HEK293 (cell line): ENCODE measurements around the gene BRCA1.

ENCODE experiments used
- CTCF ChIA-PET: fragments of 350-600 bp; formaldehyde crosslinking; extraction: SDS; loops from one replicate; lab custom pipeline; 2021; ENCODE audit warnings: antibody characterized with exemption; lab: Yijun Ruan, JAX
- POLR2A ChIA-PET: fragments of 300-600 bp; formaldehyde crosslinking; extraction: SDS; loops from one replicate; lab custom pipeline; 2020; ENCODE audit warnings: antibody characterized with exemption, inconsistent platforms; lab: Yijun Ruan, JAX
- H3K27ac ChIP-seq: fragments of 200-500 bp; sonication (Bioruptor generic); 2 replicates; pipeline ENCODE4 v1.5.1; 2014; ENCODE audit warnings: low read depth, low read length, control low read depth, inconsistent platforms; ENCODE audit errors: extremely low read depth
- H3K36me3 ChIP-seq, 2 experiments: fragments of 200-500 bp in 1 of 2; sonication (Bioruptor generic) in 1 of 2; 1 replicate in 1 of 2; 2 replicates in 1 of 2; pipeline ENCODE4 v1.5.1; 2014 to 2017; ENCODE audit warnings: inconsistent platforms in 2 of 2, low read length in 2 of 2; ENCODE audit not compliant: control insufficient read depth in 2 of 2, insufficient read depth in 1 of 2
- H3K4me1 ChIP-seq: fragments of 200-500 bp; sonication (Bioruptor generic); 2 replicates; pipeline ENCODE4 v1.5.1; 2014; ENCODE audit warnings: mild to moderate bottlenecking, low read length, inconsistent platforms; ENCODE audit not compliant: control insufficient read depth, insufficient read depth
- H3K4me3 ChIP-seq: 2 replicates; pipeline ENCODE4 v1.5.1; 2011; ENCODE audit warnings: low read depth, mild to moderate bottlenecking, control low read depth, low read length, moderate library complexity
- H3K9me3 ChIP-seq: fragments of 200-500 bp; sonication (Bioruptor generic); 2 replicates; pipeline ENCODE4 v1.5.1; 2014; ENCODE audit warnings: low read depth, low read length, inconsistent platforms; ENCODE audit not compliant: control insufficient read depth, insufficient read depth
- BCL11A ChIP-seq: fragments of 450-650 bp; formaldehyde crosslinking; IDR thresholded peaks from 2 replicates; pipeline ENCODE4 v1.5.1; 2016; ENCODE audit warnings: low read depth, missing biosample characterization, missing genetic modification characterization
- EGR2 ChIP-seq: fragments of 450-650 bp; formaldehyde crosslinking; IDR thresholded peaks from 2 replicates; pipeline ENCODE4 v1.5.1; 2016; ENCODE audit warnings: low read depth, missing biosample characterization, missing genetic modification characterization
- HOXC10 ChIP-seq: sonication (generic); formaldehyde crosslinking; IDR thresholded peaks from 2 replicates; pipeline ENCODE4 v1.8.1; 2023; ENCODE audit warnings: mild to moderate bottlenecking, missing genetic modification reagents
- KLF8 ChIP-seq: fragments of 450-650 bp; formaldehyde crosslinking; IDR thresholded peaks from 2 replicates; pipeline ENCODE4 v1.5.1; 2016; ENCODE audit warnings: missing biosample characterization, missing genetic modification characterization
- OVOL3 ChIP-seq: fragments of 450-650 bp; formaldehyde crosslinking; IDR thresholded peaks from 2 replicates; pipeline ENCODE4 v1.5.1; 2016; ENCODE audit warnings: missing biosample characterization, missing genetic modification characterization
- PRDM1 ChIP-seq: fragments of 450-650 bp; formaldehyde crosslinking; IDR thresholded peaks from 2 replicates; pipeline ENCODE4; 2016; ENCODE audit warnings: missing biosample characterization, missing genetic modification characterization
- SCRT2 ChIP-seq: fragments of 450-650 bp; formaldehyde crosslinking; IDR thresholded peaks from 2 replicates; pipeline ENCODE4 v1.5.1; 2016; ENCODE audit warnings: missing biosample characterization, missing genetic modification characterization
- ZFP3 ChIP-seq: fragments of 450-650 bp; formaldehyde crosslinking; IDR thresholded peaks from 2 replicates; pipeline ENCODE4 v1.5.1; 2016; ENCODE audit warnings: low read depth, missing biosample characterization, missing genetic modification characterization
- ZIC2 ChIP-seq: fragments of 450-650 bp; formaldehyde crosslinking; IDR thresholded peaks from 2 replicates; pipeline ENCODE4 v1.5.1; 2016; ENCODE audit warnings: missing biosample characterization, missing genetic modification characterization
- ZNF169 ChIP-seq: fragments of 450-650 bp; formaldehyde crosslinking; IDR thresholded peaks from 2 replicates; pipeline ENCODE4 v1.5.1; 2016; ENCODE audit warnings: missing biosample characterization, missing genetic modification characterization
- ZNF19 ChIP-seq: fragments of 450-650 bp; formaldehyde crosslinking; IDR thresholded peaks from 2 replicates; pipeline ENCODE4; 2016; ENCODE audit warnings: missing biosample characterization, missing genetic modification characterization, low read depth
- ZNF239 ChIP-seq: fragments of 450-650 bp; formaldehyde crosslinking; IDR thresholded peaks from 2 replicates; pipeline ENCODE4 v1.5.1; 2016; ENCODE audit warnings: missing biosample characterization, missing genetic modification characterization
- ZNF24 ChIP-seq: fragments of 450-650 bp; formaldehyde crosslinking; IDR thresholded peaks from 2 replicates; pipeline ENCODE4 v1.5.1; 2016; ENCODE audit warnings: missing biosample characterization, missing genetic modification characterization
- ZNF404 ChIP-seq: fragments of 450-650 bp; formaldehyde crosslinking; IDR thresholded peaks from 2 replicates; pipeline ENCODE4 v1.5.1; 2017; ENCODE audit warnings: missing biosample characterization, missing genetic modification characterization
- ZNF514 ChIP-seq: fragments of 450-650 bp; formaldehyde crosslinking; IDR thresholded peaks from 2 replicates; pipeline ENCODE4 v1.5.1; 2016; ENCODE audit warnings: missing biosample characterization, missing genetic modification characterization
- ZNF521 ChIP-seq: fragments of 450-650 bp; formaldehyde crosslinking; IDR thresholded peaks from 2 replicates; pipeline ENCODE4 v1.5.1; 2017; ENCODE audit warnings: missing biosample characterization, mild to moderate bottlenecking, missing genetic modification characterization
- ZNF571 ChIP-seq: fragments of 450-650 bp; formaldehyde crosslinking; IDR thresholded peaks from 2 replicates; pipeline ENCODE4 v1.5.0; 2017; ENCODE audit warnings: missing biosample characterization, missing genetic modification characterization
- ZNF629 ChIP-seq: fragments of 450-650 bp; formaldehyde crosslinking; IDR thresholded peaks from 2 replicates; pipeline ENCODE4 v1.5.1; 2017; ENCODE audit warnings: missing biosample characterization, missing genetic modification characterization
- ZNF664 ChIP-seq: fragments of 450-650 bp; formaldehyde crosslinking; IDR thresholded peaks from 2 replicates; pipeline ENCODE4 v1.5.1; 2016; ENCODE audit warnings: missing biosample characterization, missing genetic modification characterization
- ZNF747 ChIP-seq: fragments of 450-650 bp; formaldehyde crosslinking; IDR thresholded peaks from 2 replicates; pipeline ENCODE4 v1.5.1; 2016; ENCODE audit warnings: missing biosample characterization, missing genetic modification characterization
- ZNF830 ChIP-seq: fragments of 450-650 bp; IDR thresholded peaks from 2 replicates; pipeline ENCODE4 v1.5.0; 2018; ENCODE audit warnings: missing biosample characterization, missing genetic modification characterization, low read depth, mild to moderate bottlenecking, moderate library complexity
- ZNF843 ChIP-seq: fragments of 450-650 bp; formaldehyde crosslinking; IDR thresholded peaks from 2 replicates; pipeline ENCODE4 v1.5.1; 2016; ENCODE audit warnings: missing biosample characterization, missing genetic modification characterization
- ZSCAN30 ChIP-seq: fragments of 450-650 bp; IDR thresholded peaks from 2 replicates; pipeline ENCODE4 v1.5.1; 2018; ENCODE audit warnings: missing biosample characterization, mild to moderate bottlenecking, missing genetic modification characterization, moderate library complexity
- TF ChIP-seq, protein P1 (sequence below): fragments of 450-650 bp; formaldehyde crosslinking; IDR thresholded peaks from 2 replicates; pipeline ENCODE4 v1.5.1; 2016; ENCODE audit warnings: missing biosample characterization, missing genetic modification characterization
- TF ChIP-seq, protein P2 (sequence below): fragments of 450-650 bp; formaldehyde crosslinking; IDR thresholded peaks from 2 replicates; pipeline ENCODE4 v1.5.1; 2016; ENCODE audit warnings: missing biosample characterization, missing genetic modification characterization
- TF ChIP-seq, protein P3 (sequence below): fragments of 450-650 bp; formaldehyde crosslinking; IDR thresholded peaks from 2 replicates; pipeline ENCODE4 v1.5.1; 2017; ENCODE audit warnings: missing biosample characterization, missing genetic modification characterization
- TF ChIP-seq, protein P4 (sequence below): fragments of 450-650 bp; formaldehyde crosslinking; IDR thresholded peaks from 2 replicates; pipeline ENCODE4 v1.5.1; 2016; ENCODE audit warnings: missing biosample characterization, missing genetic modification characterization, borderline replicate concordance
- TF ChIP-seq, protein P5 (sequence below): fragments of 450-650 bp; formaldehyde crosslinking; IDR thresholded peaks from 2 replicates; pipeline ENCODE4 v1.5.1; 2017; ENCODE audit warnings: missing biosample characterization, missing genetic modification characterization
- TF ChIP-seq, protein P6 (sequence below): fragments of 450-650 bp; formaldehyde crosslinking; IDR thresholded peaks from 2 replicates; pipeline ENCODE4 v1.5.1; 2016; ENCODE audit warnings: missing biosample characterization, missing genetic modification characterization

The BRCA1 gene

DNA sequence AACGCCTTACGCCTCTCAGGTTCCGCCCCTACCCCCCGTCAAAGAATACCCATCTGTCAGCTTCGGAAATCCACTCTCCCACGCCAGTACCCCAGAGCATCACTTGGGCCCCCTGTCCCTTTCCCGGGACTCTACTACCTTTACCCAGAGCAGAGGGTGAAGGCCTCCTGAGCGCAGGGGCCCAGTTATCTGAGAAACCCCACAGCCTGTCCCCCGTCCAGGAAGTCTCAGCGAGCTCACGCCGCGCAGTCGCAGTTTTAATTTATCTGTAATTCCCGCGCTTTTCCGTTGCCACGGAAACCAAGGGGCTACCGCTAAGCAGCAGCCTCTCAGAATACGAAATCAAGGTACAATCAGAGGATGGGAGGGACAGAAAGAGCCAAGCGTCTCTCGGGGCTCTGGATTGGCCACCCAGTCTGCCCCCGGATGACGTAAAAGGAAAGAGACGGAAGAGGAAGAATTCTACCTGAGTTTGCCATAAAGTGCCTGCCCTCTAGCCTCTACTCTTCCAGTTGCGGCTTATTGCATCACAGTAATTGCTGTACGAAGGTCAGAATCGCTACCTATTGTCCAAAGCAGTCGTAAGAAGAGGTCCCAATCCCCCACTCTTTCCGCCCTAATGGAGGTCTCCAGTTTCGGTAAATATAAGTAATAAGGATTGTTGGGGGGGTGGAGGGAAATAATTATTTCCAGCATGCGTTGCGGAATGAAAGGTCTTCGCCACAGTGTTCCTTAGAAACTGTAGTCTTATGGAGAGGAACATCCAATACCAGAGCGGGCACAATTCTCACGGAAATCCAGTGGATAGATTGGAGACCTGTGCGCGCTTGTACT is at the start of gene BRCA1 (continued):
- TF ChIP-seq ZIC2 (tag by site-specific recombination), result no peak; the same call in 1 of the 2 replicates
- TF ChIP-seq ZNF169, result no peak
- no peak for TF ChIP-seq ZNF19 (tag by site-specific recombination)
- no peak for TF ChIP-seq ZNF514 (tag by site-specific recombination)
- TF ChIP-seq ZNF404 (tag by site-specific recombination), result no peak
- no peak; the same call in 1 of the 2 replicates for TF ChIP-seq KLF8 (tag by site-specific recombination)
- no peak for TF ChIP-seq SCRT2
- peak; percentile 42; the same call in 1 of the 2 replicates for TF ChIP-seq ZSCAN30 (tag by site-specific recombination)
- TF ChIP-seq ZNF239 (tag by site-specific recombination), result no peak
- TF ChIP-seq ZFP3, result no peak
- TF ChIP-seq HOXC10 (CRISPR knock-in tag), result no peak
- TF ChIP-seq, protein P1, sequence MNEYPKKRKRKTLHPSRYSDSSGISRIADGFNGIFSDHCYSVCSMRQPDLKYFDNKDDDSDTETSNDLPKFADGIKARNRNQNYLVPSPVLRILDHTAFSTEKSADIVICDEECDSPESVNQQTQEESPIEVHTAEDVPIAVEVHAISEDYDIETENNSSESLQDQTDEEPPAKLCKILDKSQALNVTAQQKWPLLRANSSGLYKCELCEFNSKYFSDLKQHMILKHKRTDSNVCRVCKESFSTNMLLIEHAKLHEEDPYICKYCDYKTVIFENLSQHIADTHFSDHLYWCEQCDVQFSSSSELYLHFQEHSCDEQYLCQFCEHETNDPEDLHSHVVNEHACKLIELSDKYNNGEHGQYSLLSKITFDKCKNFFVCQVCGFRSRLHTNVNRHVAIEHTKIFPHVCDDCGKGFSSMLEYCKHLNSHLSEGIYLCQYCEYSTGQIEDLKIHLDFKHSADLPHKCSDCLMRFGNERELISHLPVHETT (tag by site-specific recombination), result no peak
- TF ChIP-seq PRDM1 (tag by site-specific recombination), result no peak
- TF ChIP-seq ZNF24, result no peak; the same call in 1 of the 2 replicates
- no peak for TF ChIP-seq ZNF571
- TF ChIP-seq, protein P2, sequence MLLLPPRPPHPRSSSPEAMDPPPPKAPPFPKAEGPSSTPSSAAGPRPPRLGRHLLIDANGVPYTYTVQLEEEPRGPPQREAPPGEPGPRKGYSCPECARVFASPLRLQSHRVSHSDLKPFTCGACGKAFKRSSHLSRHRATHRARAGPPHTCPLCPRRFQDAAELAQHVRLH (tag by site-specific recombination), result peak; percentile 66
- TF ChIP-seq, protein P3, sequence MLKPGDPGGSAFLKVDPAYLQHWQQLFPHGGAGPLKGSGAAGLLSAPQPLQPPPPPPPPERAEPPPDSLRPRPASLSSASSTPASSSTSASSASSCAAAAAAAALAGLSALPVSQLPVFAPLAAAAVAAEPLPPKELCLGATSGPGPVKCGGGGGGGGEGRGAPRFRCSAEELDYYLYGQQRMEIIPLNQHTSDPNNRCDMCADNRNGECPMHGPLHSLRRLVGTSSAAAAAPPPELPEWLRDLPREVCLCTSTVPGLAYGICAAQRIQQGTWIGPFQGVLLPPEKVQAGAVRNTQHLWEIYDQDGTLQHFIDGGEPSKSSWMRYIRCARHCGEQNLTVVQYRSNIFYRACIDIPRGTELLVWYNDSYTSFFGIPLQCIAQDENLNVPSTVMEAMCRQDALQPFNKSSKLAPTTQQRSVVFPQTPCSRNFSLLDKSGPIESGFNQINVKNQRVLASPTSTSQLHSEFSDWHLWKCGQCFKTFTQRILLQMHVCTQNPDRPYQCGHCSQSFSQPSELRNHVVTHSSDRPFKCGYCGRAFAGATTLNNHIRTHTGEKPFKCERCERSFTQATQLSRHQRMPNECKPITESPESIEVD (tag by site-specific recombination), result no peak
- 0 out of 2 replicates have a peak, but pooled peaks have one; percentile 21 for TF ChIP-seq EGR2 (tag by site-specific recombination)
- peak; percentile 97 for TF ChIP-seq ZNF629
- TF ChIP-seq, all 188 proteins: peak for 40

DNA sequence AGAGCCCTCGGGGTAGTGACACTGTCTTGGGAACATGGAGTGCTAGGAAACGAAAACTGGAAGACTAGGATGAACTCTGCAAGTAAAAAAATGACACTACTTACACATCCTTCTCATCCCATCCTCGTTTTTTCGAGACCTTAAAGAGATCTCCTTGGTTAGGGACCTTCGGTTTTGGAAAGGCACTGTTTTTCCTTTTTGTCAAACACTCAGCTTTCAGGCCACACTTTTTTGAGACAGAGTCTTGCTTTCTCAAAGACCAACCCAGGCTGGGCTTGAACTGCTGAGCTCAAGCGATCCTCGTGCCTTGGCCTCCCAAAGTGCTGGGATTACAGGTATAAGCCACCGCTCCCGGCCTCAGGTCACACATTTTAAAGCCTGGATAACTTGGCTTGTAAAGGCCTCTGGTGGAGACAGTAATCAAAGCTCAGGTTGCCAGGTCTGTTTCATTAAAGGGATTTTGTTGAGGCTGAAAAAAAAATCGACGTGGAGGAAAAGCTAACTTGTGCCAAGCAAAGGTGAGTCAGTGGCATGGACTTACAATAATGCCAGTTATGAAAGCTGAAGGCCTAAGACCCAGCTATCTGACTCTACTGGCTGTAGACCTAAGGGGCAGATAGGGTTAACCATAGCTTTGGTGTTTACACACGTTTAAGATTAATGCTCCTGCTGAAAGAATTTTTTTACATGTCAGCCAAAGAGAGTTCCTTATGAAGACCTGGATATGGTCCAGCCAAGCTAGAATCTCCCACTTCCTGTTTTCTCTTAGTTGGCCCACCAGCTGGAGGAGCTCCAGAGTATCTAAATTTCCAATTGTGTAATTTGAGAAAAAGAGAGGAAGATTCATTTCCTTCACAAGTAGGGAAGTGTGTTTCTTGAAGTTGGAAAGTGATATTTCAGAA is 46.7 kb upstream of the BRCA1 start:
- H3K27ac ChIP-seq, result peak overlapping the region; percentile 72
- H3K4me3 ChIP-seq, result peak overlapping the region; percentile 91
- H3K36me3 ChIP-seq, result peaks cover 4 to 23% of the 10 kb centered on the region in 2 experiments
- POLR2A ChIA-PET, result interaction anchor here (0.7 to 1.9 kb wide), 10 partner anchors 30 to 348 kb away, joined by 3 to 17 read pairs (median 4); partner anchors contain the start of genes BECN1, BRCA1, RPL27 and VAT1
- peaks cover 4% of the 10 kb centered on the region; the same call in 1 of the 2 replicates for H3K4me1 ChIP-seq
- CTCF ChIA-PET, result interaction anchor here (0.7 to 1.3 kb wide), 6 partner anchors 29 to 353 kb away, joined by 3 to 5 read pairs (median 3); no protein-coding TSS in a partner anchor
- H3K9me3 ChIP-seq, result no peaks in the 10 kb centered on the region
- TF ChIP-seq, protein P4, sequence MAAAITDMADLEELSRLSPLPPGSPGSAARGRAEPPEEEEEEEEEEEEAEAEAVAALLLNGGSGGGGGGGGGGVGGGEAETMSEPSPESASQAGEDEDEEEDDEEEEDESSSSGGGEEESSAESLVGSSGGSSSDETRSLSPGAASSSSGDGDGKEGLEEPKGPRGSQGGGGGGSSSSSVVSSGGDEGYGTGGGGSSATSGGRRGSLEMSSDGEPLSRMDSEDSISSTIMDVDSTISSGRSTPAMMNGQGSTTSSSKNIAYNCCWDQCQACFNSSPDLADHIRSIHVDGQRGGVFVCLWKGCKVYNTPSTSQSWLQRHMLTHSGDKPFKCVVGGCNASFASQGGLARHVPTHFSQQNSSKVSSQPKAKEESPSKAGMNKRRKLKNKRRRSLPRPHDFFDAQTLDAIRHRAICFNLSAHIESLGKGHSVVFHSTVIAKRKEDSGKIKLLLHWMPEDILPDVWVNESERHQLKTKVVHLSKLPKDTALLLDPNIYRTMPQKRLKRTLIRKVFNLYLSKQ (tag by site-specific recombination), result no peak
- TF ChIP-seq OVOL3 (no peak), PRDM1 (tag by site-specific recombination) (peak; percentile 70), ZNF521 (tag by site-specific recombination) (no peak), ZNF747 (tag by site-specific recombination) (no peak), BCL11A (no peak), ZNF664 (tag by site-specific recombination) (no peak), ZNF830 (tag by site-specific recombination) (no peak), ZNF843 (no peak)
- TF ChIP-seq, protein P5, sequence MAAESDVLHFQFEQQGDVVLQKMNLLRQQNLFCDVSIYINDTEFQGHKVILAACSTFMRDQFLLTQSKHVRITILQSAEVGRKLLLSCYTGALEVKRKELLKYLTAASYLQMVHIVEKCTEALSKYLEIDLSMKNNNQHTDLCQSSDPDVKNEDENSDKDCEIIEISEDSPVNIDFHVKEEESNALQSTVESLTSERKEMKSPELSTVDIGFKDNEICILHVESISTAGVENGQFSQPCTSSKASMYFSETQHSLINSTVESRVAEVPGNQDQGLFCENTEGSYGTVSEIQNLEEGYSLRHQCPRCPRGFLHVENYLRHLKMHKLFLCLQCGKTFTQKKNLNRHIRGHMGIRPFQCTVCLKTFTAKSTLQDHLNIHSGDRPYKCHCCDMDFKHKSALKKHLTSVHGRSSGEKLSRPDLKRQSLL (tag by site-specific recombination), result no peak
- TF ChIP-seq, protein P6, sequence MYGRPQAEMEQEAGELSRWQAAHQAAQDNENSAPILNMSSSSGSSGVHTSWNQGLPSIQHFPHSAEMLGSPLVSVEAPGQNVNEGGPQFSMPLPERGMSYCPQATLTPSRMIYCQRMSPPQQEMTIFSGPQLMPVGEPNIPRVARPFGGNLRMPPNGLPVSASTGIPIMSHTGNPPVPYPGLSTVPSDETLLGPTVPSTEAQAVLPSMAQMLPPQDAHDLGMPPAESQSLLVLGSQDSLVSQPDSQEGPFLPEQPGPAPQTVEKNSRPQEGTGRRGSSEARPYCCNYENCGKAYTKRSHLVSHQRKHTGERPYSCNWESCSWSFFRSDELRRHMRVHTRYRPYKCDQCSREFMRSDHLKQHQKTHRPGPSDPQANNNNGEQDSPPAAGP (tag by site-specific recombination), result no peak
